H9 (cell line): ENCODE measurements around the gene RGS16. TPM values are rescaled to one million over a fixed set of nuclear protein-coding genes. Genes with fewer than 3 reads are reported as not detected.

Experiments
- DNase-seq: peaks from one replicate; pipeline ENCODE4 v3.0.0-alpha.2; 2017
- H2AFZ ChIP-seq: one replicate; pipeline ENCODE4 v1.6.1; 2013; ENCODE audit warnings: mild to moderate bottlenecking, low read length, control low read depth, moderate library complexity
- H2AK5ac ChIP-seq: 2 replicates; pipeline ENCODE4 v1.6.1; 2013; ENCODE audit warnings: low read length, control low read depth, mixed read lengths; ENCODE audit not compliant: insufficient read length
- H2BK120ac ChIP-seq: one replicate; pipeline ENCODE4 v1.6.1; 2013; ENCODE audit warnings: low read depth, mild to moderate bottlenecking, low read length, control low read depth, inconsistent platforms; ENCODE audit not compliant: poor library complexity, severe bottlenecking
- H2BK12ac ChIP-seq: 2 replicates; pipeline ENCODE4 v1.6.1; 2013; ENCODE audit warnings: low read length, control low read depth, mixed read lengths, low read depth; ENCODE audit not compliant: insufficient read length
- H2BK15ac ChIP-seq: 2 replicates; pipeline ENCODE4 v1.6.1; 2013; ENCODE audit warnings: low read depth, low read length, control low read depth
- H2BK20ac ChIP-seq: one replicate; pipeline ENCODE4 v1.6.1; 2013; ENCODE audit warnings: low read depth, mild to moderate bottlenecking, low read length, control low read depth, inconsistent platforms; ENCODE audit not compliant: poor library complexity, severe bottlenecking
- H2BK5ac ChIP-seq: 2 replicates; pipeline ENCODE4 v1.6.1; 2013; ENCODE audit warnings: low read length, control low read depth, mixed read lengths; ENCODE audit not compliant: insufficient read length
- H3K14ac ChIP-seq: 2 replicates; pipeline ENCODE4 v1.6.1; 2013; ENCODE audit warnings: low read length, control low read depth; ENCODE audit not compliant: insufficient read depth
- H3K18ac ChIP-seq: 2 replicates; pipeline ENCODE4 v1.6.1; 2013; ENCODE audit warnings: low read depth, mild to moderate bottlenecking, mixed read lengths, low read length, control low read depth; ENCODE audit not compliant: insufficient read length
- H3K23ac ChIP-seq: 2 replicates; pipeline ENCODE4 v1.6.1; 2013; ENCODE audit warnings: low read length, control low read depth, mixed read lengths, low read depth; ENCODE audit not compliant: insufficient read length
- H3K23me2 ChIP-seq: 2 replicates; pipeline ENCODE4 v1.6.1; 2013; ENCODE audit warnings: low read depth, mild to moderate bottlenecking, mixed read lengths, low read length, control low read depth; ENCODE audit not compliant: insufficient read length, poor library complexity, severe bottlenecking
- H3K27ac ChIP-seq: 2 replicates; pipeline ENCODE4 v1.5.1; 2013; ENCODE audit warnings: low read length, control low read depth, mixed read lengths, low read depth; ENCODE audit not compliant: insufficient read length
- H3K27me3 ChIP-seq: 2 replicates; pipeline ENCODE4 v1.6.1; 2013; ENCODE audit warnings: low read length, control low read depth, inconsistent platforms; ENCODE audit not compliant: insufficient read depth
- H3K4ac ChIP-seq: 2 replicates; pipeline ENCODE4 v1.6.1; 2013; ENCODE audit warnings: low read depth, mild to moderate bottlenecking, control low read depth, inconsistent platforms, low read length, moderate library complexity
- H3K4me1 ChIP-seq: 2 replicates; pipeline ENCODE4 v1.6.1; 2013; ENCODE audit warnings: low read length, control low read depth, inconsistent platforms; ENCODE audit not compliant: insufficient read depth
- H3K4me2 ChIP-seq: 2 replicates; pipeline ENCODE4 v1.6.1; 2013; ENCODE audit warnings: low read length, control low read depth, mixed read lengths; ENCODE audit not compliant: insufficient read length, insufficient read depth
- H3K56ac ChIP-seq: 2 replicates; pipeline ENCODE4 v1.6.1; 2013; ENCODE audit warnings: low read depth, mild to moderate bottlenecking, mixed read lengths, low read length, control low read depth; ENCODE audit not compliant: insufficient read length
- H3K79me1 ChIP-seq: 2 replicates; pipeline ENCODE4 v1.6.1; 2013; ENCODE audit warnings: low read depth, mild to moderate bottlenecking, moderate library complexity, low read length, control low read depth, inconsistent platforms; ENCODE audit not compliant: insufficient read depth, poor library complexity, severe bottlenecking
- H3K79me2 ChIP-seq: 2 replicates; pipeline ENCODE4 v1.6.1; 2013; ENCODE audit warnings: low read length, control low read depth, inconsistent platforms; ENCODE audit not compliant: insufficient read depth
- H3K9ac ChIP-seq: 2 replicates; pipeline ENCODE4 v1.6.1; 2013; ENCODE audit warnings: low read length, control low read depth, mixed read lengths; ENCODE audit not compliant: insufficient read length; ENCODE audit errors: extremely low read depth
- H3K9me3 ChIP-seq: one replicate; pipeline ENCODE4 v1.6.1; 2013; ENCODE audit warnings: low read depth, low read length, inconsistent platforms; ENCODE audit not compliant: control insufficient read depth
- H3T11ph ChIP-seq: one replicate; pipeline ENCODE4 v1.6.1; 2013; ENCODE audit warnings: mild to moderate bottlenecking, low read length, control low read depth, inconsistent platforms
- H4K20me1 ChIP-seq: one replicate; pipeline ENCODE4 v1.6.1; 2013; ENCODE audit not compliant: control insufficient read depth, insufficient read length, insufficient read depth
- H4K5ac ChIP-seq: 2 replicates; pipeline ENCODE4 v1.6.1; 2013; ENCODE audit warnings: low read depth, mild to moderate bottlenecking, mixed read lengths, low read length, control low read depth; ENCODE audit not compliant: insufficient read length
- H4K8ac ChIP-seq: replicated peaks from 2 replicates; pipeline ENCODE4 v1.6.1; 2013; ENCODE audit warnings: low read length, control low read depth, mixed read lengths, low read depth; ENCODE audit not compliant: insufficient read length
- H4K91ac ChIP-seq: 2 replicates; pipeline ENCODE4 v1.6.1; 2013; ENCODE audit warnings: low read depth, mild to moderate bottlenecking, moderate library complexity, mixed read lengths, low read length, control low read depth; ENCODE audit not compliant: insufficient read length
- H3K27ac Mint-ChIP-seq, 3 experiments: 2 replicates in 2 of 3; 3 replicates in 1 of 3; pipeline ENCODE4 v1.8.0; 2020 to 2021; ENCODE audit warnings: mixed read lengths in 3 of 3, mild to moderate bottlenecking in 1 of 3, moderate library complexity in 1 of 3
- H3K27me3 Mint-ChIP-seq: 2 replicates; pipeline ENCODE4 v1.8.0; 2021; ENCODE audit warnings: low read depth, mild to moderate bottlenecking, moderate library complexity, mixed read lengths
- H3K36me3 Mint-ChIP-seq, 3 experiments: 2 replicates in 2 of 3; 3 replicates in 1 of 3; pipeline ENCODE4 v1.8.0; 2020 to 2021; ENCODE audit warnings: low read depth in 3 of 3, mixed read lengths in 3 of 3; ENCODE audit not compliant: insufficient read depth in 1 of 3
- H3K4me1 Mint-ChIP-seq, 2 experiments: 2 replicates each; pipeline ENCODE4 v1.8.0; 2020; ENCODE audit warnings: mixed read lengths in 2 of 2
- H3K4me3 Mint-ChIP-seq, 2 experiments: 2 replicates in 1 of 2; 3 replicates in 1 of 2; pipeline ENCODE4 v1.8.0; 2020 to 2021; ENCODE audit warnings: mild to moderate bottlenecking in 2 of 2, mixed read lengths in 2 of 2, moderate library complexity in 1 of 2
- H3K9me3 Mint-ChIP-seq, 2 experiments: 2 replicates in 1 of 2; 3 replicates in 1 of 2; pipeline ENCODE4 v1.8.0; 2020; ENCODE audit warnings: mild to moderate bottlenecking in 2 of 2, mixed read lengths in 2 of 2, moderate library complexity in 1 of 2
- CTCF ChIP-seq: fragments of 200-600 bp; sonication (generic); conservative IDR thresholded peaks from 3 replicates; pipeline ENCODE4 v1.8.0; 2021; ENCODE audit warnings: antibody characterized with exemption, mild to moderate bottlenecking
- WGBS: extraction: QIAGEN DNeasy Blood & Tissue Kit; methylation state at CpG from one replicate; pipeline ENCODE4 v1.1.7; 2013; ENCODE audit warnings: missing lambda C conversion rate, low lambda C conversion rate, mixed read lengths; ENCODE audit not compliant: insufficient read length; ENCODE audit errors: extremely low coverage; 5-methylcytosine and 5-hydroxymethylcytosine counted together
- total RNA-seq: library from RNA; stranded (reverse); gene quantifications from 2 replicates; pipeline ENCODE4 v1.2.1, GENCODE V29; 2021

The RGS16 gene
- total RNA-seq, 1 experiment from 2014 or later: 6.9 TPM

GRCh38 chr1:182601913-182602312 lies 2.3 kb downstream of the RGS16 start:
- Histone ChIP-seq H3K14ac (no peak overlapping the region), H2BK5ac (no peak overlapping the region), H3K27ac (no peak overlapping the region), H3T11ph (no peak overlapping the region), H3K4ac (no peak overlapping the region), H3K9ac (no peak overlapping the region), H3K56ac (no peak overlapping the region), H3K4me1 (peaks cover 2% of the 10 kb centered on the region), H4K8ac (no peak overlapping the region), H4K20me1 (no peaks in the 10 kb centered on the region), H2AK5ac (no peak overlapping the region), H4K91ac (no peak overlapping the region), H3K79me1 (no peaks in the 10 kb centered on the region), H2BK120ac (no peak overlapping the region), H4K5ac (no peak overlapping the region), H2BK12ac (no peak overlapping the region), H2BK15ac (no peak overlapping the region), H3K23ac (no peak overlapping the region), H3K4me2 (no peak overlapping the region), H3K23me2 (peaks cover 3% of the 10 kb centered on the region), H2BK20ac (no peak overlapping the region), H3K27me3 (peaks cover 9% of the 10 kb centered on the region; the same call in 1 of the 2 replicates), H3K79me2 (0 out of 2 replicates have a peak, but pooled peaks cover 2% of the 10 kb centered on the region), H2AFZ (no peak overlapping the region), H3K9me3 (no peaks in the 10 kb centered on the region), H3K18ac (no peak overlapping the region)
- no peak overlapping the region for H3K27ac Mint-ChIP-seq
- TF ChIP-seq CTCF: no peak
- H3K4me3 Mint-ChIP-seq: no peak overlapping the region
- no peak for DNase-seq
- H3K36me3 Mint-ChIP-seq: peaks cover 0 to 8% (median 2%) of the 10 kb centered on the region in 3 experiments; a peak in 5 of 7 replicates
- no CpG with 5 or more reads among the region's 4 CpGs for WGBS
- peaks cover 12 to 19% of the 10 kb centered on the region in 2 experiments for H3K4me1 Mint-ChIP-seq
- peaks cover 27% of the 10 kb centered on the region for H3K27me3 Mint-ChIP-seq
- peaks cover 0 to 2% of the 10 kb centered on the region in 2 experiments; a peak in 1 of 5 replicates for H3K9me3 Mint-ChIP-seq
